Osteoblast (primary cell): ENCODE results near the gene PHF20. TPM values are rescaled to one million over a fixed set of nuclear protein-coding genes. Genes with fewer than 3 reads are reported as not detected.
"Not testable (repeated sequence)": the region's sequence is repeated elsewhere in the genome, so short reads cannot be mapped to it uniquely, and the experiment has no call there.

Source experiments
- DNase-seq: peaks from one replicate; pipeline ENCODE4 v3.0.0; 2011; ENCODE audit warnings: low spot score, mixed read lengths; ENCODE audit not compliant: insufficient read length; ENCODE audit errors: missing footprints
- H2AFZ ChIP-seq: 2 replicates; pipeline ENCODE4 v1.6.0; 2011; ENCODE audit warnings: mild to moderate bottlenecking, low read length
- H3K27ac ChIP-seq: 2 replicates; pipeline ENCODE4 v1.5.1; 2011; ENCODE audit warnings: mild to moderate bottlenecking, low read depth, low read length, moderate library complexity
- H3K27me3 ChIP-seq: 2 replicates; pipeline ENCODE4 v1.6.0; 2012; ENCODE audit warnings: mild to moderate bottlenecking, control low read depth, inconsistent platforms, low read length, moderate library complexity; ENCODE audit not compliant: insufficient read depth
- H3K36me3 ChIP-seq: 2 replicates; pipeline ENCODE4 v1.5.1; 2011; ENCODE audit warnings: mild to moderate bottlenecking, low read length, control low read depth, moderate library complexity; ENCODE audit not compliant: insufficient read depth
- H3K4me1 ChIP-seq: 2 replicates; pipeline ENCODE4 v1.5.1; 2011; ENCODE audit warnings: mild to moderate bottlenecking, low read length, control low read depth, moderate library complexity; ENCODE audit not compliant: insufficient read depth
- H3K4me2 ChIP-seq: 2 replicates; pipeline ENCODE4 v1.6.0; 2011; ENCODE audit warnings: mild to moderate bottlenecking, low read length; ENCODE audit not compliant: insufficient read depth
- H3K4me3 ChIP-seq: fragments of 200-600 bp; sonication (generic); 3 replicates; pipeline ENCODE4 v1.5.1; 2012; ENCODE audit warnings: mild to moderate bottlenecking, low read length, inconsistent platforms; ENCODE audit not compliant: insufficient read depth
- H3K79me2 ChIP-seq: 2 replicates; pipeline ENCODE4 v1.6.0; 2012; ENCODE audit warnings: mild to moderate bottlenecking, low read length, control low read depth, inconsistent platforms; ENCODE audit not compliant: insufficient read depth
- H3K9me3 ChIP-seq: 2 replicates; pipeline ENCODE4 v1.5.1; 2011; ENCODE audit warnings: low read depth, low read length, control low read depth
- H4K20me1 ChIP-seq: 2 replicates; pipeline ENCODE4 v1.6.0; 2012; ENCODE audit warnings: mild to moderate bottlenecking, low read length, control low read depth; ENCODE audit not compliant: insufficient read depth
- total RNA-seq: library from RNA; depleted of rRNA; stranded (reverse); fragments of >200 nt; gene quantifications from 2 replicates; pipeline ENCODE4 v1.2.3, GENCODE V29; 2012
- TF ChIP-seq, protein P1 (sequence below): IDR thresholded peaks from 2 replicates; pipeline ENCODE4 v1.5.1; 2011; ENCODE audit warnings: mild to moderate bottlenecking, low read depth, low read length, moderate library complexity; ENCODE audit errors: extremely low read depth

Gene PHF20
- total RNA-seq, 1 donor: 39.1 TPM

DNA sequence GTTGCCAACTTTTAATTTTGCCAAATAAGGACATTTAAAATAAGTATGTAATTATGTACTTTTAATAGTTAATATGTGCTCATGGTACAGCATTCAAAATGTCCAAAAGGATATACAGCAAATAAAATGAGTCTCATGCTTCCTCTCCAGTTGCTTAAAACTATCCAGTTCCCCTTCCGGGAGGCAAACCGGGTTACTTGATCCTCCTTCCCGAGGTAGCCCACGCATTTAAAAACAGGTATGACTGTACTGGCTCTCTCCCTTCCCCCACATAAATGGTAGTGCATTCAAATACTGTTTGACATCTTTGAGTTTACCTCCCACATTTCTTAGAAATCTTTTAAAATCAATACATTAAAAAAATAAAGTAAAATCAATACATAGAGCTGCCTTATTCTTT lies 66.4 kb downstream of the PHF20 start:
- Histone ChIP-seq H4K20me1 (no peaks in the 10 kb centered on the region), H3K4me2 (no peak overlapping the region), H3K79me2 (peaks cover 45% of the 10 kb centered on the region), H3K9me3 (no peaks in the 10 kb centered on the region), H3K4me1 (no peaks in the 10 kb centered on the region), H2AFZ (no peak overlapping the region), H3K27ac (no peak overlapping the region), H3K27me3 (no peaks in the 10 kb centered on the region), H3K36me3 (peaks cover 10% of the 10 kb centered on the region), H3K4me3 (no peak overlapping the region)
- TF ChIP-seq, protein P1, sequence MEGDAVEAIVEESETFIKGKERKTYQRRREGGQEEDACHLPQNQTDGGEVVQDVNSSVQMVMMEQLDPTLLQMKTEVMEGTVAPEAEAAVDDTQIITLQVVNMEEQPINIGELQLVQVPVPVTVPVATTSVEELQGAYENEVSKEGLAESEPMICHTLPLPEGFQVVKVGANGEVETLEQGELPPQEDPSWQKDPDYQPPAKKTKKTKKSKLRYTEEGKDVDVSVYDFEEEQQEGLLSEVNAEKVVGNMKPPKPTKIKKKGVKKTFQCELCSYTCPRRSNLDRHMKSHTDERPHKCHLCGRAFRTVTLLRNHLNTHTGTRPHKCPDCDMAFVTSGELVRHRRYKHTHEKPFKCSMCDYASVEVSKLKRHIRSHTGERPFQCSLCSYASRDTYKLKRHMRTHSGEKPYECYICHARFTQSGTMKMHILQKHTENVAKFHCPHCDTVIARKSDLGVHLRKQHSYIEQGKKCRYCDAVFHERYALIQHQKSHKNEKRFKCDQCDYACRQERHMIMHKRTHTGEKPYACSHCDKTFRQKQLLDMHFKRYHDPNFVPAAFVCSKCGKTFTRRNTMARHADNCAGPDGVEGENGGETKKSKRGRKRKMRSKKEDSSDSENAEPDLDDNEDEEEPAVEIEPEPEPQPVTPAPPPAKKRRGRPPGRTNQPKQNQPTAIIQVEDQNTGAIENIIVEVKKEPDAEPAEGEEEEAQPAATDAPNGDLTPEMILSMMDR: no peak
- DNase-seq: no peak

DNA sequence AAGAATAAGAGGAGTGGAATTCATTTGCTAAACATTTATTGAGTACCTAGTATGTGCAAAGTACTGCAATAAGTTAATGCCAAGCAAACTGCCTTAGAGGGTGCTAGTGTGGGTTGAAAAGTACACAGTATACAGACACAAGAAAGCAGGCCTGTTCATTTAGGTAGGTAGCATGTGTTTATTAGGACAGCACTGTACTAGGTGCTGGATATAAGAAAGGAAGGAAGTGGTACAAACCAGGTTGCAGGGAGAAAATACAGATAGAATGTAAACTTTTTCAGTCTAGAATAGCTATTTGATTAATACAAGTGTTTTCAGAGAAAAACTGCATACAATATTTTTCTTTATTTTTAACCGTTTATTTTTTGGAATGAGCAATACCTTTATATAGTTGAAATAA lies 68.1 kb downstream of the PHF20 start:
- peaks cover 35% of the 10 kb centered on the region for H3K79me2 ChIP-seq
- no peaks in the 10 kb centered on the region for H3K4me1 ChIP-seq
- no peak overlapping the region for H3K27ac ChIP-seq
- DNase-seq: no peak
- H3K9me3 ChIP-seq: no peaks in the 10 kb centered on the region
- H3K4me2 ChIP-seq: no peak overlapping the region
- H3K4me3 ChIP-seq: no peak overlapping the region
- TF ChIP-seq, protein P1: no peak
- H3K36me3 ChIP-seq: peaks cover 21% of the 10 kb centered on the region
- H2AFZ ChIP-seq: no peak overlapping the region
- no peaks in the 10 kb centered on the region for H3K27me3 ChIP-seq
- no peaks in the 10 kb centered on the region for H4K20me1 ChIP-seq

DNA sequence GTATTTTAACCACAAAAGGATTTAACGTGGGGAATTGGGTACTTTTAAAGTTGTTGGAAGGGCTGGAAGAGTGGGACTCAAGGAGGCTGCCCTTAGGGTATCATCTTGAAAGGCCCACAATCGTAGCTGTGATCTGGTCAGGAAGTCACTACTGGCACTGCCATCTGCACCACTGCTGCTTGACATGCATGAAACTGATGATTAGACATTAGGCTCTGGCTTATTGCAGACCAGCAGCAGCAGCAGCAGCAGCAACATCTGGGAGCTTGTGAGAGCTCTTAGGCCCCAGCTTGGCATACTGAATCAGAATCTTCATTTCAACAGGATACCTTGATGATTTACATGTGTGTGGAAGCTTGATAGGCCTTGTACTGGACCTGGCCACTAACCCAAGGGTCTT lies 68.6 kb downstream of the PHF20 start:
- Histone ChIP-seq H3K27me3 (no peaks in the 10 kb centered on the region), H3K36me3 (peaks cover 21% of the 10 kb centered on the region), H3K79me2 (peaks cover 33% of the 10 kb centered on the region), H2AFZ (no peak overlapping the region), H4K20me1 (no peaks in the 10 kb centered on the region), H3K9me3 (no peaks in the 10 kb centered on the region), H3K27ac (no peak overlapping the region), H3K4me2 (no peak overlapping the region), H3K4me3 (no peak overlapping the region), H3K4me1 (peaks cover 2% of the 10 kb centered on the region)
- DNase-seq: no peak
- TF ChIP-seq, protein P1: no peak

DNA sequence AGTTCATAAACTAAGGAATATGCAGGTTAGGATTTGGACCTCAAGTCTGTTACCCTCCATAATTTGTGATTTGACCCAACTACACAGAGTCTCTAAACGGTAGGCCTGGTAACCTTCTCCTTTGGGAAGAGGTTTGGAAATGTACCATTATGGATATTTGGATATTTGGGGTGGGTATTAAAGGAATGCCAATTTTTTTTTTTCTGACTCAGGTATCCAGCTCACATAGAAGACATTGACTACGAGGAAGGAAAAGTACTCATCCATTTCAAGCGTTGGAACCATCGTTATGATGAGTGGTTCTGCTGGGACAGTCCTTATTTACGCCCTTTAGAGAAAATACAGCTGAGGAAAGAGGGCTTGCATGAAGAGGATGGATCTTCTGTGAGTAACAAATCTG lies 70.5 kb downstream of the PHF20 start:
- Histone ChIP-seq H3K9me3 (no peaks in the 10 kb centered on the region), H2AFZ (no peak overlapping the region), H3K27me3 (no peaks in the 10 kb centered on the region), H3K79me2 (peaks cover 36% of the 10 kb centered on the region), H3K36me3 (peaks cover 29% of the 10 kb centered on the region), H4K20me1 (no peaks in the 10 kb centered on the region), H3K4me3 (no peak overlapping the region), H3K27ac (no peak overlapping the region), H3K4me2 (no peak overlapping the region), H3K4me1 (peaks cover 7% of the 10 kb centered on the region)
- DNase-seq: no peak
- TF ChIP-seq, protein P1: no peak

DNA sequence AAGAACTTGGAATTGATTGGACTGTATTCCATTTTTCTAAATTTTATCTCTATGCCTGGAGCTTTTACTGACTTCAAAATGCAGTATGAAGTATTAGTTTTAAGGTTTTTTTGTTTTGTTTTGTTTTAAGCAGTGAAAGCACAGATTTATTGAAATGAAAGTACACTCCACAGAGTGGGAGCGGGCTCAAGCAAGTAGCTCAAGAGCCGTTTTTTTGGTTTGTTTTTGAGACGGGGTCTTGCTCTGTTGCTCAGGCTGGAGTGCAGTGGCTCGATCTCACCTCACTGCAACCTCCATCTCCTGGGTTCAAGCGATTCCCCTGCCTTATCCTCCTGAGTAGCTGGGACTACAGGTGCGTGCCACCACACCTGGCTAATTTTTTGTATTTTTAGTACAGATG lies 72.1 kb downstream of the PHF20 start:
- not testable (repeated sequence) for H3K4me3 ChIP-seq, H4K20me1 ChIP-seq, H3K27me3 ChIP-seq, H3K4me2 ChIP-seq, DNase-seq, H3K27ac ChIP-seq, H2AFZ ChIP-seq, H3K4me1 ChIP-seq, H3K9me3 ChIP-seq
- peaks cover 33% of the 10 kb centered on the region for H3K36me3 ChIP-seq
- peaks cover 30% of the 10 kb centered on the region for H3K79me2 ChIP-seq
